ENCODE measurements around the gene AAK1. TPM values are rescaled to one million over a fixed set of nuclear protein-coding genes. Genes with fewer than 3 reads are reported as not detected.

The AAK1 gene
- total RNA-seq, 1 donor from 2014 or later: 68.2 TPM

GRCh38 chr2:69514819-69515218 is 128.7 kb downstream of the AAK1 start:
- Mint-ChIP-seq H3K4me3 (ENCODE audit: unreplicated experiment) (peak overlapping the region; percentile 61), H3K27ac (ENCODE audit: unreplicated experiment) (peak overlapping the region; percentile 89)

GRCh38 chr2:69514406-69514805 is 129.1 kb downstream of the AAK1 start:
- H3K9me3 Mint-ChIP-seq (ENCODE audit: unreplicated experiment): peaks cover 6% of the 10 kb centered on the region
- no peak for TF ChIP-seq CTCF (IDR thresholded peaks at IDR 0.05; ENCODE audit: partially characterized antibody, unreplicated experiment)
- H3K27me3 Mint-ChIP-seq (ENCODE audit: unreplicated experiment): peaks cover 5% of the 10 kb centered on the region
- peak; percentile 84 for DNase-seq
- H3K27ac Mint-ChIP-seq (ENCODE audit: unreplicated experiment): peak overlapping the region; percentile 89
- peaks cover 19% of the 10 kb centered on the region for H3K4me1 Mint-ChIP-seq (ENCODE audit: low read depth, unreplicated experiment)
- H3K4me3 Mint-ChIP-seq (ENCODE audit: unreplicated experiment): peak overlapping the region; percentile 61
- H3K36me3 Mint-ChIP-seq (ENCODE audit: unreplicated experiment): peaks cover 20% of the 10 kb centered on the region

More at GRCh38 chr2:69514819-69515218, 128.7 kb downstream of the AAK1 start:
- no peak for TF ChIP-seq CTCF (IDR thresholded peaks at IDR 0.05; ENCODE audit: partially characterized antibody, unreplicated experiment)
- H3K27me3 Mint-ChIP-seq (ENCODE audit: unreplicated experiment): peaks cover 5% of the 10 kb centered on the region
- H3K9me3 Mint-ChIP-seq (ENCODE audit: unreplicated experiment): peaks cover 6% of the 10 kb centered on the region
- H3K4me1 Mint-ChIP-seq (ENCODE audit: low read depth, unreplicated experiment): peaks cover 19% of the 10 kb centered on the region
- DNase-seq: no peak
- H3K36me3 Mint-ChIP-seq (ENCODE audit: unreplicated experiment): peaks cover 20% of the 10 kb centered on the region

GRCh38 chr2:69512446-69512845 is 131.1 kb downstream of the AAK1 start:
- H3K27me3 Mint-ChIP-seq (ENCODE audit: unreplicated experiment): peaks cover 5% of the 10 kb centered on the region
- no peak for TF ChIP-seq CTCF (IDR thresholded peaks at IDR 0.05; ENCODE audit: partially characterized antibody, unreplicated experiment)
- H3K9me3 Mint-ChIP-seq (ENCODE audit: unreplicated experiment): peaks cover 6% of the 10 kb centered on the region
- peaks cover 19% of the 10 kb centered on the region for H3K4me1 Mint-ChIP-seq (ENCODE audit: low read depth, unreplicated experiment)
- H3K27ac Mint-ChIP-seq (ENCODE audit: unreplicated experiment): no peak overlapping the region
- no peak for DNase-seq
- H3K4me3 Mint-ChIP-seq (ENCODE audit: unreplicated experiment): no peak overlapping the region
- H3K36me3 Mint-ChIP-seq (ENCODE audit: unreplicated experiment): peaks cover 24% of the 10 kb centered on the region

GRCh38 chr2:69510204-69510603 is 133.3 kb downstream of the AAK1 start:
- Mint-ChIP-seq H3K4me1 (ENCODE audit: low read depth, unreplicated experiment) (peaks cover 14% of the 10 kb centered on the region), H3K36me3 (ENCODE audit: unreplicated experiment) (peaks cover 24% of the 10 kb centered on the region), H3K27ac (ENCODE audit: unreplicated experiment) (no peak overlapping the region), H3K9me3 (ENCODE audit: unreplicated experiment) (peaks cover 6% of the 10 kb centered on the region), H3K27me3 (ENCODE audit: unreplicated experiment) (peaks cover 5% of the 10 kb centered on the region), H3K4me3 (ENCODE audit: unreplicated experiment) (no peak overlapping the region)
- no peak for DNase-seq
- TF ChIP-seq CTCF (IDR thresholded peaks at IDR 0.05; ENCODE audit: partially characterized antibody, unreplicated experiment): no peak

- Mint-ChIP-seq H3K9me3 (ENCODE audit: unreplicated experiment) (peaks cover 6% of the 10 kb centered on the region), H3K27ac (ENCODE audit: unreplicated experiment) (no peak overlapping the region), H3K27me3 (ENCODE audit: unreplicated experiment) (peaks cover 5% of the 10 kb centered on the region), H3K4me1 (ENCODE audit: low read depth, unreplicated experiment) (peaks cover 11% of the 10 kb centered on the region), H3K4me3 (ENCODE audit: unreplicated experiment) (no peak overlapping the region), H3K36me3 (ENCODE audit: unreplicated experiment) (peaks cover 24% of the 10 kb centered on the region)
- DNase-seq: no peak
- no peak for TF ChIP-seq CTCF (IDR thresholded peaks at IDR 0.05; ENCODE audit: partially characterized antibody, unreplicated experiment)
Observed at GRCh38 chr2:69509750-69510140, 133.8 kb downstream of the AAK1 start.
